Measurements from ENCODE around the gene PADI3. TPM values are rescaled to one million over a fixed set of nuclear protein-coding genes. Genes with fewer than 3 reads are reported as not detected.

The PADI3 gene
- total RNA-seq, 2 donors from 2014 or later: not detected

GRCh38 chr1:17217607-17218006 lies 31.3 kb upstream of the PADI3 start:
- 66 to 72% methylated on average over 3 of the region's 3 CpGs for WGBS, 2 donors
- no peaks in the 10 kb centered on the region for H3K9me3 ChIP-seq
- ATAC-seq (no peak), DNase-seq (no peak)
- H3K27ac ChIP-seq: no peak overlapping the region
- peaks cover 3% of the 10 kb centered on the region for H3K4me1 ChIP-seq
- intact Hi-C loops (cut with DNase I): no loop called here
- no peaks in the 10 kb centered on the region for H3K27me3 ChIP-seq
- H3K4me3 ChIP-seq: no peak overlapping the region
- TF ChIP-seq POLR2A (IDR thresholded peaks at IDR 0.05) (no peak), CTCF (IDR thresholded peaks at IDR 0.05) (no peak)
- H3K36me3 ChIP-seq (replicated peaks in 1 of 2; ENCODE audit: insufficient read depth in 1 of 2, low read depth in 2 of 2): no peaks in the 10 kb centered on the region

- no peaks in the 10 kb centered on the region for H3K36me3 ChIP-seq (replicated peaks in 1 of 2; ENCODE audit: insufficient read depth in 1 of 2, low read depth in 2 of 2)
- DNase-seq (no peak), ATAC-seq (no peak)
- TF ChIP-seq CTCF (IDR thresholded peaks at IDR 0.05) (no peak), POLR2A (IDR thresholded peaks at IDR 0.05) (no peak)
- no peak overlapping the region for H3K4me3 ChIP-seq
- no peaks in the 10 kb centered on the region for H3K27me3 ChIP-seq
- no peaks in the 10 kb centered on the region for H3K4me1 ChIP-seq
- WGBS, 2 donors: 48 to 49% methylated on average over 7 of the region's 7 CpGs
- H3K27ac ChIP-seq: no peak overlapping the region
- intact Hi-C loops (cut with DNase I): no loop called here
- H3K9me3 ChIP-seq: no peaks in the 10 kb centered on the region
Measured at GRCh38 chr1:17218939-17219338, 30.0 kb upstream of the PADI3 start.

GRCh38 chr1:17220287-17220686 lies 28.6 kb upstream of the PADI3 start:
- no peak overlapping the region for H3K27ac ChIP-seq
- no peak for ATAC-seq
- no peaks in the 10 kb centered on the region for H3K9me3 ChIP-seq
- no peak for DNase-seq
- H3K36me3 ChIP-seq (replicated peaks in 1 of 2; ENCODE audit: insufficient read depth in 1 of 2, low read depth in 2 of 2): no peaks in the 10 kb centered on the region
- 86 to 92% methylated on average over 3 of the region's 3 CpGs for WGBS, 2 donors
- H3K4me1 ChIP-seq: no peaks in the 10 kb centered on the region
- TF ChIP-seq POLR2A (IDR thresholded peaks at IDR 0.05) (no peak), CTCF (IDR thresholded peaks at IDR 0.05) (no peak)
- intact Hi-C loops (cut with DNase I): no loop called here
- H3K27me3 ChIP-seq: no peaks in the 10 kb centered on the region
- H3K4me3 ChIP-seq: no peak overlapping the region

GRCh38 chr1:17222557-17222956 lies 26.3 kb upstream of the PADI3 start:
- ATAC-seq: no peak
- H3K4me1 ChIP-seq: no peaks in the 10 kb centered on the region
- intact Hi-C loops (cut with DNase I): no loop called here
- no peak overlapping the region for H3K27ac ChIP-seq
- H3K27me3 ChIP-seq: no peaks in the 10 kb centered on the region
- no peak for DNase-seq
- no peaks in the 10 kb centered on the region for H3K36me3 ChIP-seq (replicated peaks in 1 of 2; ENCODE audit: insufficient read depth in 1 of 2, low read depth in 2 of 2)
- TF ChIP-seq CTCF (IDR thresholded peaks at IDR 0.05) (no peak), POLR2A (IDR thresholded peaks at IDR 0.05) (no peak)
- H3K9me3 ChIP-seq: no peaks in the 10 kb centered on the region
- no peak overlapping the region for H3K4me3 ChIP-seq
- 52 to 59% methylated on average over 14 of the region's 14 CpGs for WGBS, 2 donors

GRCh38 chr1:17224434-17224833 lies 24.5 kb upstream of the PADI3 start:
- TF ChIP-seq CTCF (IDR thresholded peaks at IDR 0.05) (no peak), POLR2A (IDR thresholded peaks at IDR 0.05) (no peak)
- Histone ChIP-seq H3K4me1 (no peaks in the 10 kb centered on the region), H3K27me3 (no peaks in the 10 kb centered on the region), H3K36me3 (replicated peaks in 1 of 2; ENCODE audit: insufficient read depth in 1 of 2, low read depth in 2 of 2) (no peaks in the 10 kb centered on the region), H3K27ac (no peak overlapping the region), H3K9me3 (no peaks in the 10 kb centered on the region), H3K4me3 (no peak overlapping the region)
- WGBS, 2 donors: 80 to 85% methylated on average over 4 of the region's 4 CpGs
- intact Hi-C loops (cut with DNase I): no loop called here
- DNase-seq (no peak), ATAC-seq (no peak)

Measured in body of pancreas (tissue), 4 donors.